OCI-LY1 (cell line): Measurements from ENCODE around the gene PTPRN2.

ENCODE experiments used
- H2AFZ ChIP-seq: fragments of 200-600 bp; sonication (generic), shearing (Covaris generic); 2 replicates; pipeline ENCODE4 v1.6.0; 2014; ENCODE audit warnings: antibody characterized with exemption, mild to moderate bottlenecking, low read length
- H3F3A ChIP-seq: fragments of 200-600 bp; sonication (generic), shearing (Covaris generic); 2 replicates; pipeline ENCODE4 v1.6.0; 2014; ENCODE audit warnings: mild to moderate bottlenecking, antibody characterized with exemption, low read length, moderate library complexity; ENCODE audit not compliant: insufficient read depth
- H3K27ac ChIP-seq: fragments of 200-600 bp; sonication (generic); 2 replicates; pipeline ENCODE4 v1.5.1; 2014; ENCODE audit warnings: low read length, mixed run types, mild to moderate bottlenecking, low read depth; ENCODE audit not compliant: poor library complexity, severe bottlenecking
- H3K27me3 ChIP-seq: fragments of 200-600 bp; sonication (generic); 2 replicates; pipeline ENCODE4 v1.6.0; 2014; ENCODE audit warnings: antibody characterized with exemption, mild to moderate bottlenecking, low read length, moderate library complexity; ENCODE audit not compliant: insufficient read depth
- H3K36me3 ChIP-seq: fragments of 200-600 bp; sonication (generic); 2 replicates; pipeline ENCODE4 v1.6.1; 2014; ENCODE audit warnings: mild to moderate bottlenecking, antibody characterized with exemption, low read length, moderate library complexity, mixed read lengths; ENCODE audit not compliant: insufficient read depth
- H3K4me1 ChIP-seq: fragments of 200-600 bp; sonication (generic); 2 replicates; pipeline ENCODE4 v1.5.1; 2014; ENCODE audit warnings: mild to moderate bottlenecking, low read length, moderate library complexity; ENCODE audit not compliant: insufficient read depth, severe bottlenecking
- H3K4me2 ChIP-seq: fragments of 200-600 bp; sonication (generic), shearing (Covaris generic); 2 replicates; pipeline ENCODE4 v1.6.1; 2014; ENCODE audit warnings: low read length
- H3K4me3 ChIP-seq: fragments of 200-600 bp; sonication (generic); 2 replicates; pipeline ENCODE4 v1.5.1; 2014; ENCODE audit warnings: low read length, low read depth, mild to moderate bottlenecking, mixed read lengths; ENCODE audit not compliant: poor library complexity, severe bottlenecking
- H3K79me2 ChIP-seq: fragments of 200-600 bp; shearing (Covaris generic); 2 replicates; pipeline ENCODE4 v1.6.1; 2016; ENCODE audit warnings: mixed run types, low read length, mixed read lengths; ENCODE audit not compliant: insufficient read depth
- H3K9ac ChIP-seq: fragments of 200-600 bp; sonication (generic), shearing (Covaris generic); 2 replicates; pipeline ENCODE4 v1.6.1; 2014; ENCODE audit warnings: mild to moderate bottlenecking, low read length, mixed read lengths
- H3K9me2 ChIP-seq: fragments of 200-600 bp; sonication (generic), shearing (Covaris generic); 2 replicates; pipeline ENCODE4 v1.6.1; 2014; ENCODE audit warnings: low read depth, mild to moderate bottlenecking, low read length, mixed read lengths
- H3K9me3 ChIP-seq: fragments of 200-600 bp; shearing (Covaris generic); 2 replicates; pipeline ENCODE4 v1.6.1; 2014; ENCODE audit warnings: low read length, mixed read lengths
- H4K20me1 ChIP-seq: fragments of 200-600 bp; sonication (generic), shearing (Covaris generic); 2 replicates; pipeline ENCODE4 v1.6.0; 2016; ENCODE audit warnings: mild to moderate bottlenecking, low read length; ENCODE audit not compliant: insufficient read depth
- EZH2 ChIP-seq: fragments of 200-600 bp; sonication (generic), shearing (Covaris generic); IDR thresholded peaks from 2 replicates; pipeline ENCODE4 v1.8.0; 2017; ENCODE audit warnings: borderline replicate concordance, mixed run types, mild to moderate bottlenecking, antibody characterized with exemption, low read length, moderate library complexity, mixed read lengths
- TF ChIP-seq, protein P1 (sequence below): fragments of 200-600 bp; sonication (generic), shearing (Covaris generic); IDR thresholded peaks from 2 replicates; pipeline ENCODE4 v1.5.1; 2017; ENCODE audit warnings: mild to moderate bottlenecking, antibody characterized with exemption, low read length, moderate library complexity, mixed read lengths

PTPRN2 gene

DNA sequence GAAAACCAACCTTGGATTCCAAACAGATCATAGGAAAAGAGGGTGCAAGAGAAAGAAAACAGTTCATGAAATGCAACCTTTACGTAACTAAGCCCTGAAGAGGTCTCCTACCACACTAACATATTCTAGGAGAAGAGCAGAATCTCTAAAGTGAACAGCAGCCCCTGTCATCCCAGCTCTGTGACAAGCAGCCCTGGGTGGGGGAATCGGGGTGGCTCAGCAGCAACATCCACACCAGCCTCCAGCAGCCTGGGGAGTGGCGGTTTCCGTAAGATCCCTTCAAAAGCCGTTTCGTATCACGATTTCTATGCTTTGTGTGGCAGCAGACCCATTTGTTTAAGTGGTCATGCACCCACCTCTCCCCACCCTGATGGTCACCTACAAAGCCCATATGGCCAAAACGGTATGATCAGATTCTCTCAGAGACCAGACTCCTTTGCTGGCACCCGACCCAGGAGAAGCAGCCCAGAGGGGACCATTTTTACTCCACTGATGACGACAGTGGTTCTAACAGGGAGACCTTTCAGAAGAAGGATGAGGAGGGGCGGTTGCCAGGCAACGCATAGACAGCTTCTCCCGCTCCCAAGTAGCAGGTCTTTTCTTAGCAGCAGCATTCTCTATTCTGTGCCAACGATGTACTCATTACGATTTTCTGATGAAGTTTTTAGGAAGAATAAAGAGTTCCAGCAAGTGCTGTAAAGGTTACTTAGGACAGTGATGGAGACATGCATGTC lies 950.2 kb downstream of the PTPRN2 start:
- Histone ChIP-seq H3K27me3 (peaks cover 19% of the 10 kb centered on the region), H3K4me2 (no peak overlapping the region), H3K27ac (no peak overlapping the region), H3K4me3 (no peak overlapping the region), H3F3A (no peaks in the 10 kb centered on the region), H3K9me2 (no peaks in the 10 kb centered on the region), H3K4me1 (no peaks in the 10 kb centered on the region), H3K9ac (no peak overlapping the region), H4K20me1 (no peaks in the 10 kb centered on the region), H3K79me2 (no peaks in the 10 kb centered on the region), H3K9me3 (peaks cover 7% of the 10 kb centered on the region; the same call in 1 of the 2 replicates), H2AFZ (no peak overlapping the region), H3K36me3 (no peaks in the 10 kb centered on the region)
- TF ChIP-seq, protein P1, sequence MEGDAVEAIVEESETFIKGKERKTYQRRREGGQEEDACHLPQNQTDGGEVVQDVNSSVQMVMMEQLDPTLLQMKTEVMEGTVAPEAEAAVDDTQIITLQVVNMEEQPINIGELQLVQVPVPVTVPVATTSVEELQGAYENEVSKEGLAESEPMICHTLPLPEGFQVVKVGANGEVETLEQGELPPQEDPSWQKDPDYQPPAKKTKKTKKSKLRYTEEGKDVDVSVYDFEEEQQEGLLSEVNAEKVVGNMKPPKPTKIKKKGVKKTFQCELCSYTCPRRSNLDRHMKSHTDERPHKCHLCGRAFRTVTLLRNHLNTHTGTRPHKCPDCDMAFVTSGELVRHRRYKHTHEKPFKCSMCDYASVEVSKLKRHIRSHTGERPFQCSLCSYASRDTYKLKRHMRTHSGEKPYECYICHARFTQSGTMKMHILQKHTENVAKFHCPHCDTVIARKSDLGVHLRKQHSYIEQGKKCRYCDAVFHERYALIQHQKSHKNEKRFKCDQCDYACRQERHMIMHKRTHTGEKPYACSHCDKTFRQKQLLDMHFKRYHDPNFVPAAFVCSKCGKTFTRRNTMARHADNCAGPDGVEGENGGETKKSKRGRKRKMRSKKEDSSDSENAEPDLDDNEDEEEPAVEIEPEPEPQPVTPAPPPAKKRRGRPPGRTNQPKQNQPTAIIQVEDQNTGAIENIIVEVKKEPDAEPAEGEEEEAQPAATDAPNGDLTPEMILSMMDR: no peak
- no peak for TF ChIP-seq EZH2

DNA sequence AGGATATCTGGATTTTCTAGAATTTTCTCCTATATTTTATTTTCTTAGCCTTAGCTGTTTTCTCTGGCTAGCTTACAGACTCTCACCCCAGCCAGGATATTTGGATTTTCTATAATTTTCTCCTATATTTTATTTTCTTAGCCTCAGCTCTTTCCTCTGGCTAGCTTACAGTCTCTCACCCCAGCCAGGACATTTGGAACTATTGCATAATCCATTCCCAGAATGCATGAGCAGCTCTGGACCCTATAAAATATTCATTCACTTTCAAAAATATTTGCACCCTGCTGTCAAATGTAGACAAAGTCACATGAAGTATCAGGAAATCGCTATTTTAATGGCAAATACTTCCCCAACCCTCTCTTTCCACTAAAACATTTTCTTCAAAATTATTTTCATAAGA lies 952.0 kb downstream of the PTPRN2 start:
- H3F3A ChIP-seq: no peaks in the 10 kb centered on the region
- H2AFZ ChIP-seq: no peak overlapping the region
- no peak overlapping the region for H3K4me2 ChIP-seq
- no peaks in the 10 kb centered on the region for H3K4me1 ChIP-seq
- H3K9me2 ChIP-seq: no peaks in the 10 kb centered on the region
- peaks cover 27% of the 10 kb centered on the region for H3K27me3 ChIP-seq
- TF ChIP-seq, protein P1: no peak
- TF ChIP-seq EZH2: no peak
- H3K27ac ChIP-seq: no peak overlapping the region
- no peaks in the 10 kb centered on the region for H3K79me2 ChIP-seq
- H3K4me3 ChIP-seq: no peak overlapping the region
- peaks cover 7% of the 10 kb centered on the region; the same call in 1 of the 2 replicates for H3K9me3 ChIP-seq
- no peaks in the 10 kb centered on the region for H4K20me1 ChIP-seq
- H3K9ac ChIP-seq: no peak overlapping the region
- no peaks in the 10 kb centered on the region for H3K36me3 ChIP-seq

DNA sequence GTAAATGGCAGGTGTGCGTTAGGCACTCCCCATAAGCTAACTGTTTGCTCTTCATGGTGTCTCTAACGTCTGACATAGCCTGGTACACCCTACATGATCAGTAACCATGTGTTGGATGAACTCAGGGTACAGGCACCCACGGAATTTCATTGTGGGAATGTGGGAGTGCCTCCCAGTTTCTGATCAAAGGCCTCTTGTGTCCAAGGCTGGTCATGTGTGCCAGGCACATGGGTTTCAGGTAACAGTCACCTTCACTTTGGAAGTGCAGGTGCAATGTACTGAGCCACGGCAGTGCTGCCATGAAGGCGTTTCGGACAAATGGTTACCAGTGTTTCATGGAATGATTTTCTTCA lies 952.5 kb downstream of the PTPRN2 start:
- Histone ChIP-seq H3K9me3 (peaks cover 5% of the 10 kb centered on the region; the same call in 1 of the 2 replicates), H3K4me3 (no peak overlapping the region), H3K4me1 (no peaks in the 10 kb centered on the region), H3F3A (no peaks in the 10 kb centered on the region), H4K20me1 (no peaks in the 10 kb centered on the region), H3K9me2 (no peaks in the 10 kb centered on the region), H3K36me3 (no peaks in the 10 kb centered on the region), H3K9ac (no peak overlapping the region), H3K79me2 (no peaks in the 10 kb centered on the region), H3K4me2 (no peak overlapping the region), H3K27ac (no peak overlapping the region), H3K27me3 (peaks cover 25% of the 10 kb centered on the region), H2AFZ (no peak overlapping the region)
- TF ChIP-seq, protein P1: no peak
- TF ChIP-seq EZH2: no peak
